Ishikawa (cell line): Measurements from ENCODE around the gene CNTNAP2.

Experiments used
- CEBPB ChIP-seq: IDR thresholded peaks from 2 replicates; pipeline ENCODE4 v1.6.1; 2012
- EP300 ChIP-seq: IDR thresholded peaks from 2 replicates; pipeline ENCODE4 v1.6.1; 2012; ENCODE audit warnings: borderline replicate concordance
- RAD21 ChIP-seq: IDR thresholded peaks from 2 replicates; pipeline ENCODE4 v1.6.1; 2012; ENCODE audit warnings: low read depth
- TEAD4 ChIP-seq: IDR thresholded peaks from 2 replicates; pipeline ENCODE4 v1.6.1; 2012
- YY1 ChIP-seq: IDR thresholded peaks from 2 replicates; pipeline ENCODE4 v1.6.1; 2012; ENCODE audit warnings: low read depth
- TF ChIP-seq, protein P1 (sequence below): IDR thresholded peaks from 2 replicates; pipeline ENCODE4 v1.6.1; 2012; ENCODE audit warnings: low read depth, mild to moderate bottlenecking

DNA sequence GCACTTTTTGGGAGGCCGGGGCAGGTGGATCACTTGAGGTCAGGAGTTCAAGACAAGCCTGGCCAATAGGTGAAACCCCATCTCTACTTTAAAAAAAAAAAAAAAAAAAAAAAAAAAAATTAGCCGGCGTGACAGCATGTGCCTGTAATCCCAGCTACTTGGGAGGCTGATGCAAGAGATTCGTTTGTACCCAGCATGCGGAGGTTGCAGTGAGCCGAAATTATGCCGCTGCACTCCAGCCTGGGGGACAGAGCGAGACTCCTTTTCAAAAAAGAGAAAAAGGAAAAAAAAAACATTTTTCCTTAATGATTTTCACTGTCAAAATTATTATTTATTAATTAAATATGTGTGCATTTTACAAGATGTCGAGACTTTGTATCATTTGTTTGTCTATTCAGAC lies 253.6 kb downstream of the CNTNAP2 start:
- TF ChIP-seq, protein P1, sequence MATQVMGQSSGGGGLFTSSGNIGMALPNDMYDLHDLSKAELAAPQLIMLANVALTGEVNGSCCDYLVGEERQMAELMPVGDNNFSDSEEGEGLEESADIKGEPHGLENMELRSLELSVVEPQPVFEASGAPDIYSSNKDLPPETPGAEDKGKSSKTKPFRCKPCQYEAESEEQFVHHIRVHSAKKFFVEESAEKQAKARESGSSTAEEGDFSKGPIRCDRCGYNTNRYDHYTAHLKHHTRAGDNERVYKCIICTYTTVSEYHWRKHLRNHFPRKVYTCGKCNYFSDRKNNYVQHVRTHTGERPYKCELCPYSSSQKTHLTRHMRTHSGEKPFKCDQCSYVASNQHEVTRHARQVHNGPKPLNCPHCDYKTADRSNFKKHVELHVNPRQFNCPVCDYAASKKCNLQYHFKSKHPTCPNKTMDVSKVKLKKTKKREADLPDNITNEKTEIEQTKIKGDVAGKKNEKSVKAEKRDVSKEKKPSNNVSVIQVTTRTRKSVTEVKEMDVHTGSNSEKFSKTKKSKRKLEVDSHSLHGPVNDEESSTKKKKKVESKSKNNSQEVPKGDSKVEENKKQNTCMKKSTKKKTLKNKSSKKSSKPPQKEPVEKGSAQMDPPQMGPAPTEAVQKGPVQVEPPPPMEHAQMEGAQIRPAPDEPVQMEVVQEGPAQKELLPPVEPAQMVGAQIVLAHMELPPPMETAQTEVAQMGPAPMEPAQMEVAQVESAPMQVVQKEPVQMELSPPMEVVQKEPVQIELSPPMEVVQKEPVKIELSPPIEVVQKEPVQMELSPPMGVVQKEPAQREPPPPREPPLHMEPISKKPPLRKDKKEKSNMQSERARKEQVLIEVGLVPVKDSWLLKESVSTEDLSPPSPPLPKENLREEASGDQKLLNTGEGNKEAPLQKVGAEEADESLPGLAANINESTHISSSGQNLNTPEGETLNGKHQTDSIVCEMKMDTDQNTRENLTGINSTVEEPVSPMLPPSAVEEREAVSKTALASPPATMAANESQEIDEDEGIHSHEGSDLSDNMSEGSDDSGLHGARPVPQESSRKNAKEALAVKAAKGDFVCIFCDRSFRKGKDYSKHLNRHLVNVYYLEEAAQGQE, result no peak
- TF ChIP-seq TEAD4 (no peak), CEBPB (no peak), YY1 (no peak), EP300 (no peak), RAD21 (no peak)
